HG02588 (cell line): ENCODE data around the gene NKAIN2.
"Not testable (repeated sequence)": the region's sequence is repeated elsewhere in the genome, so short reads cannot be mapped to it uniquely, and the experiment has no call there.

ENCODE experiments used
- ATAC-seq: cut with Tn5 transposase; IDR thresholded peaks from one replicate; pipeline ENCODE4 v1.9.1; 2021; ENCODE audit warnings: mild to moderate bottlenecking, moderate library complexity; ENCODE audit not compliant: unreplicated experiment

The NKAIN2 gene

DNA sequence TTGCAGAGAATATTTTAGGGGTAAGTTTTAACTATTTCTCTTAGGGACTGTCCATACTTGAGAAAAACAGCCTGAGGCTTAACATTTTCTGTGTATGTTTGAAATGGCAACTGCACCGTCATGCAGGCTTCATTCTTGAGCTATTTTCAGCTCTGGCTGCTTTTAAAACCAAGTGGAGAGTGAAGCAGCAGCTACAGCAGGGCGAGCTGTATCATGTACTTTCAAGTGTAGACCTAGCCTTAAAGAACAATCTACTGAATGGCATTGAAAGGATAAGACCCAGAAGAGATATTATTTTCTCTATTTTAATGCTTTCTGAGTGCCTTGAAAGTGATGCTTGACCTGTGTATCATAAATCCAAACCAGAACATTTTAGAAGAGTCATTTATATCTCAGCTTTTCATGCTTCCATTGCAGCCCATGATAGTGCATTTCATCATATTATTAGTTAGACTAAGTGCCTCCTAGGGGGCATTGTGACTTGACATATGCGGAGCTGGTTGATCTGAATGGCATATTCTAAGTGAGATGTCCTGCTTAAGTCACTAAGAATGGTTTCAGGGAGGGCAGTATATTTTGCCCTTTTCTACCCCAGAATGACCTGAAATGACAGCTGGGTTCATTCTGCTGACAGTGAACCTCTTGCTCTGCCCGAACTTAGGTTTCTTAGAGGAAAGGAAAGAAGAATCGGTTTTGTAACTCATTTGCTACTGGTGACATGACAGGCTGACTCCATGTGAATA lies 85.3 kb downstream of the NKAIN2 start:
- ATAC-seq, result no peak

DNA sequence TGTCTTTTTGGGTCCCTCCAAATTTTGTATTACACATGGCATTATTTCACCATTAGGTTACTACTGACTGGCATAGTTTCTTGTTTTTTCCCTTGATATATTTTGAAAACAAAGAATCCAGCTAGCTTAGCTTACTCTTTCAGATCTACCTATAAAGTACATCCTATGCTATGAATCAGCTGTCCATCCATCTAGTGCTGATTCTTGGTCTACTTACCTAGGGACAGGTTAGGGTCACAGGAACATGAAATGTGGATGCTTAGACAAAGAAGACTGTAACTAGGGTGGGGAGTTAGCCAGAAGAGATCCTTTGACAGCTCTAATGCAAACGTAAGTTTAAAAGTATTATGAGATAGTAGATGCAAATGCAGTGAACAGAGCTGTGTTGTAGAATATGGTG lies 91.7 kb downstream of the NKAIN2 start:
- no peak for ATAC-seq

DNA sequence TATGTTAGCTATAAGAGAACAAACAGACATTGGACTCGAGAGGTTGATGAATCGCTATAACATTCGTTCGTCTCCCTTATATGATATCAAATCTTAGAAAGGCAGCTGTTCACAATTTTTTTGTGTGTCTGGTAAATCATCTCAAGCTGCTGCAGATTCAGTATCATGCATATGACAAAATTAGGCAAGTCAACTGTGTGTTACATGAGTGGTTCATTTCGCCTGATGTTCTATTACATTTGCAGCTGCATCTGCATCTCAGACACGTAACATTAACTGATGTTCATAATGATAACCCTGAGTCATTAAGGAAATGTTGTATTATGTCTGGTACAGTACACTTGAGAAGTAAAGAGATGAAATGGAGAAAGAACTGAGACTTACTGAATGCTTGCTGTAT lies 92.1 kb downstream of the NKAIN2 start:
- no peak for ATAC-seq

DNA sequence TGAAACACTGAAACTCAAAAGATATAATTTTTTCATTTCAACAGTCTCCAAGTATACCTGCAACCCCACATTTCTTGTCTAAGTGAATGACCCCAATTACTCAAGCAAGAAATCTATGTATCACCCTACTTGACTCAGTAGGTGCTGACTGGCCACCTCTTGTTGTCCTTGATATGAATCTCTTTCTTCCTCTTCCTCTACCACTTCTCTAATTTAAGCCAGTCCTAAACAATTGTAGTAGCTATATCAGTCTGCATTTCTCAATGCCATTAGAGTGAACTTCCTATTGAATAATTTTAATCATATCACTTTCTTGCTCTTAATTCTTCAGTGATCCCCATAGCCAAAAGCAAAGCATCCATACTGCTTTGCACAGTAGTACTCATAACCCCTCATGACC lies 93.2 kb downstream of the NKAIN2 start:
- no peak for ATAC-seq

DNA sequence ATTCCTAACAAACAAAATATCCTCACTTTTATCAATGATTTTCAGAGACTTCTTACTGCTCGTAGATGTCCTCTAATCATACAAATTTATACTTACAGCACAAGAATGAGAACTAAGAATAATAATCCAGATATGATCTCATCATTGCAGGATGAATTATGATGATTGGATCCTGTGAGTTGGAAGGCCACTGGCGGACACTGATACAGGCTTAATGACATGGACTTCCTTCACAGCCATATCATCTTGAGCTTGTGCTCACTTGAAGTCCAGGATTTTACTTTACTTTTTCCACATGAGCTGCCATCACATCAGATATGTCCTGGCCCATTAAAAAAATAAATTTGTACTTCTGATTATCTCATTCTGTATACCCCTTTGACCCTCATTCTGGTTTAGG lies 94.3 kb downstream of the NKAIN2 start:
- ATAC-seq, result no peak

DNA sequence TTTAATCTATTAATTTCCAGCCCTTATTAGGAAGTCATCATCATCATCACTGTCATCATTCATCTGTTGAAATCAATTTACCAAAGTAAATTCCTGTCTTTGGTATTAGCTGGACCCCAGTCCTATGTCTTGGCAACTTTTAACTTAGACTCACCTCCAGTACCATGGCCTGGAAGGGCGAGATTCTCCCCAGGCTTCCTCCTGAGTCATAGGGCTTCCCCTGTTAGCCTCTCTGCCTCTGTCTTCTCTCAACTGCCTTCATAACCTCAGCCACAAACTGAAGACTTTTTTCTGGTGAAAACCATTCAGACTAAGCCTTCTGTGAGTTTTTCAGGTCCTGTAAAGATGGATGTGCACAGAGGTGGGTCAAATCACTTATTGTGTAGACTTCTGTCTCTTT lies 95.0 kb downstream of the NKAIN2 start:
- ATAC-seq, result peak; percentile 67

DNA sequence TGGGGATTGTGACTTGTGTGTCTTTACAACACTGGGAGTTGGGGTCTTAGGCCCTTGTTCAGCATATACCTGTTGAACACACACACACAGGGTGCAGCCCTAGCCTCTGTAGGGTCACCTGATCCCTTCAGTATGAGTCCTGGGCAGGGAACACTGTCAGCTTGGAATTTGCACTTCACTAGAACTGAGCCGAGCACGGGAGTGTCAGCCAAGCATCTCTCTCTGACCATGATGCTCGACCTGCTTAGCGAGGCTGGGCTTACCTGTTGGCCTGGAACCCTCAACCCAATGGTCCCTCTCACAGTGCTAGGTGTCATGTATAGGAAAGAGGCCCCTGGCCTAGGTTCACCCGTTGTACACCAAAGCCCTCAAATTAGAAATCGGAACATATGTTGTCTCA lies 96.1 kb downstream of the NKAIN2 start:
- ATAC-seq, result no peak

DNA sequence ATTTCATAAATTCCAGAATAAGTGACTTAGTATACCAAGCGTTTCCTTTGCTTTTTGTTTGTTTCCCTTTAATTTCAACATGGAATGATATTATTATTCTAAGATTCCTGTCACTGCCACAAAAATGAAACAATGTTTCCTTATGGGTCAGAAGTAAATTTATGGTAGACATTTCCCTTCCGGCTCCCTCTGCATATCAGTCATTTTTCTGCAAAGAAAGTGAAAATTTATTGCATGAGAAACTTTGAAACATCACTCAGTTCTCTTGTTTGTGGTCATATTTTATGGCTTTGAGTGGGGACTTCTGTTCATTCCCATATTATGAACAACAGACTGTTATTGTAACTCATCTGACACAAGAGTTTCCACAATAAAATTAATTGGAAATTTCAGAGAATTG lies 97.8 kb downstream of the NKAIN2 start:
- ATAC-seq, result no peak

DNA sequence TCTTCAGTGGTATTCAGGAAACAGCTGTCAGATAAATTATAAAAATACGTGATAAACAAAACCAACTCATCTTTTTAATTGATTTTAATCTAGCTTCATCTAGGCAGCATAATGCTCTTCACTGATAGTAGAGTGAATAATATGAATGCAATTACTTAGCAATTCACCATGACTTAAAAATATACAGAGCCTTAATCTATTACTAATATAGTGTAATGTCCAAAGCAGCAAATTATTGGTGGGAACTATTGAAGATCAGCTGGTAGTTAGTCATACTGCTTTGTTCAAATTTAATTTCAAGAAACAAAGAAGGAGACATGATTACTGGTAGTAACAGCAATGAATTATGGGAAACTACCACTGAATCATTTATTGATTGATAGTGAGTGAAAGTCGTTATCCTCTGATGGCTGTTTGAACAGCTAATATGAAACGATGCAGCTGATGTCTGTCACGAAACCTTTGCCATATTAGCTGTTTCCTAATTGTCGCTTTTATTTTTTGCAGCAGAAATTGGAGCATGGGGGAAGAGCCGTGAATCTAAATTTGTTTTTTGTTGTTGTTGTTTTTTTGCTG lies 99.2 kb downstream of the NKAIN2 start:
- no peak for ATAC-seq

DNA sequence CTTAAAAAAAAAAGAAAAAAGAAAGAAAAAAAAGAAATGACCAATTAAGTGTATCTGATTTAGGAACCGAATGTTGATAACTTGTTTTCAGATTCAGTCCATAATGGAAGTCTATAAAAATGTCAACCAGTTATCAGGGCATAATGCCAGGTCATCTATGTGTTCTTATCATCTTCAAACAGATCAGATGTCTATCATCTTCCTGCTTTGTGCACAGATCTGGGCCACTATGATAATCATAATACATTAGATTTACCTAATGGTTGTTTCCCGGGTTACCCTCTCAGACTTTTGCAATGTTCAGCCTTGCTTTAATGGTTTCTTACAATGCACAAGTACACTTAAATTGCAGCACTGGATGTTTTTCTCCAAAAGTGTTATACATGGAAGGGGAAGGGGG lies 100.6 kb downstream of the NKAIN2 start:
- ATAC-seq, result no peak

DNA sequence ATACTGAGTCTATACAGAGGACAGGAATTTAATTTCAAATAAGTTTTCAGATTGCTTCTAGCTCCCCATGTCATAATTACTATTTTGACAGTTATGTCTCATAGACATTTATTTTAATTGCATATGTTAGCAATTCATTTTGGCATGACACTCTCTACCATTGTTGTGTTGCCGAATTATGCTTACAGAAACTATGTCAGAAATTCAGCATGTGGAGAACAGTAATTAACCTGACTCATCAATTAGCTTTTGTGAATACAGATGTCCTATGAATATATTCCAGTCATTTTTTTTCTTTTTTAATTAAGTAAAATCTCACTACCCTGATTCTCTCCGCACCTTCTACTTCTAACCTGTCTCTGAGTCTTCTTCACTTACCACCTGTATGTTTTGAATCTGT lies 105.1 kb downstream of the NKAIN2 start:
- no peak for ATAC-seq

DNA sequence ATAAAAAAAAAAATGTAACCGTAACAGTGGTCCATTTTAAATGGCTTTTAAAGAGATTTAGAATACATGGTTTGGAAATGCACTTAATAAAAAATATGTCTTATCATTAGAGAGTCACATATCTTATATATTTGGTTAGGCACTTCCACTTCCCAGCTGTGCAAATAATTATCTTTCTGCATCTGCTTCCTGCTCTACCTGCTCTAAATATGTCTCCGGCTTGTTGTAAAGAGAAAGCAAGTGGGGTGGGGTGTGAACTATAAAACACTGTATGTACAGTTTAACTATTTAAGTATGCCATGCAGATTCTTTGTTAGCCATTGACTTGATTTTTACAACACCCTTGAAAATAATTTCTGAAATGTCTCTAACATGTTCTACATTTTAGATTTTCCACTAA lies 106.3 kb downstream of the NKAIN2 start:
- ATAC-seq, result no peak

DNA sequence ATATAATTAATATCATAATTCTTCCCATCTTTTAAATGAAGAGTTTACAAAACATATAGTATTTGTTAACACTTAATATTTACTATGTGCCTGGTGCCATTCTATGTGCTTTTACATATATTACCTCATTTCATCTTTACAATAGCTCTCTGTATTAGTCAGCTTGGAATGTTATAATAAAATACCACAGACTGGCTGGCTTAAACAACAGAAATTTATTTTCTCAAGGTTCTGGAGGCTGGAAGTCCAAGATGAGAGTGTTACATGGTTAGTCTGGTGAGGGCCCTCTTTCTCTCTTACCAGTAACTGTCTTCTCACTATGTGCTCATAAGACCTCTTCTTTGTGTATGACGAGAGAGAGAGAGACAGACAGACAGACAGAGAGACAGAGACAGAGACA lies 110.2 kb downstream of the NKAIN2 start:
- no peak for ATAC-seq

DNA sequence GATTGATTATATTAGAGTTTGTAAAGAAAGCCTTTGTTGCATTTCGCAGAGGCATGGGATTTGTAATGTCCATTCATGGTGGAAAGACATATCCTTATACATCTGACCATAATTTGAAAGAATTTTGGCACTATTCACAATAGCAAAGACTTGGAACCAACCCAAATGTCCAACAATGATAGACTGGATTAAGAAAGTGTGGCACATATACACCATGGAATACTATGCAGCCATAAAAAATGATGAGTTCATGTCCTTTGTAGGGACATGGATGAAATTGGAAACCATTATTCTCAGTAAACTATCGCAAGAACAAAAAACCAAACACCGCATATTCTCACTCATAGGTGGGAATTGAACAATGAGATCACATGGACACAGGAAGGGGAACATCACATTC lies 119.7 kb downstream of the NKAIN2 start:
- ATAC-seq, result not testable (repeated sequence)

DNA sequence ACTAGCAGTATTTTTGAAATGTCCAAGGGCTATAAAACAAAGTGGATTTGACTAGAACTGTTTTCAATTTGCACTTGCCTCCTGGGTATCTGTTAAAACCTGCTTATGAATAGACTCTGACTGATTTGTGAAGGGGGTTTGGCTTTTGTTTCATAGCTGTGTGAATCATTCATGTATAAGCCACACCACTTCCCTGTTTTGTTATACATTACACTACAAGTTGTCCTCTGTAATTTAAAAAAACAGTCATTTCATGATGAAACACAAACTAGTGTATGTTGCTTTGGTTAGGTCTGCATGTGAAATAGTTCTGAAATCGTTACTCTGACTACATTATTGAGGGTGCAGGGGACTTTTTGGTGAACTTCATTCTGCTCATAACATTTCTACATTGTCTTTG lies 121.7 kb downstream of the NKAIN2 start:
- ATAC-seq, result peak; percentile 97

DNA sequence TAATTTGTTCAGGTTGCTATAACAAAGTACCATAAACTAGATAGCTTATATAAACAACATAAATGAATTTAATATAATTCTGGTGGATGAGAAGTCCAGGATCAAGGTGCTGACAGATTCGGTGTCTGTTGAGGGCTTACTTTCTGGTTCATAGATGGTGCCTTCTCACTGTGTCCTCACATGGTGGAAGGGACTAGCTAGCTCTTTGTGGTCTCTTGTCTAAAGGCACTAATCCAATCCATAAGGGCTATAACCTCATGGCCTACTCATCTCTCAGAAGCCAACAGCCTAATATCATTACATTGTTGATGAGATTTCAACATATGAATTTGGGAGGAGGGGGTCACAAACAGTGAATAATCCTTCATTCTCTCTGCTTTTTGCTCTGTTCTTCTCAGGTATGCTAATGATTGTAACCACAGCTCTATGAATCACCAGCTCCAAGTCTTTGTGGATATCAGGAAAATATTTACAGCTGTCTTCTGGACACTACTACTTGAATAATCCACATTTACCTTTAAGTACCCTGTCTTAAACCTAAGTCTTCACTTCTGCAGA lies 122.3 kb downstream of the NKAIN2 start:
- ATAC-seq, result no peak

DNA sequence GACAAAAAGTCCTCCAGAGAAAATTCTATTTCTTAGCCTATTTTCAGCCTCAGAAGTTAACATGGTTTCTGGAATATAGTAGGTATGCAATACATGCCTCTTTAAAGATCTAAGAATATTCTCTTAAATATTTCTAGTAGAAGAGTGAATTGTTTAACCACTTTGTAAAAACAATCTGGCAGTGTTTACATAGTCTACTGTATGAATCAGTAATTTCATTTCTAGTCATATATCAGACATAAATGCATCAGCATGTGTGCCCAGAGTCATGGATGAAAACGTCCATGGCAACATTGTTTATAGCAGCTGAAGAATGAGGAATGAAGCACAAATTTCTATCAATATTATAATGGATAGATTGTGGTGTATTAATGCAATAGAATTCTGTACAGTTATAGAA lies 124.9 kb downstream of the NKAIN2 start:
- no peak for ATAC-seq

DNA sequence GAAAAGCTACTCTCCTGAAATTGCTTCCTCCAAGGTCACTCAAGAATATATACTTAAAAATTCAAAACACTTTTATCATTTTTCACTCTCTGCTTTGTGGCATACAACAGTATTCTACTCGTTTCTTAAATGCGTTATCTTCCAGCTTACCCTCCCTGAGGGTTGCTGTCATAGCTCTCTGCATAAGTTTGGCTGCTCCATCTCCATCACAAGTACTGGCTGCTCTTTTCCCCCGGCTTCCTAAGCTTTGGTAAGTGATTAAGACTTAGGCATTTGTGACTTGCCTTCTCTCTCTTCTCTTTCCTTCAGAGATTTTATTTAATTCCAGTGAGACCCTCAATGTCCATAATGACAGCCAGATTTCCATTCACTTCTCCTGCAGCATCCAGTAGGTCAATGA lies 128.3 kb downstream of the NKAIN2 start:
- ATAC-seq, result no peak

DNA sequence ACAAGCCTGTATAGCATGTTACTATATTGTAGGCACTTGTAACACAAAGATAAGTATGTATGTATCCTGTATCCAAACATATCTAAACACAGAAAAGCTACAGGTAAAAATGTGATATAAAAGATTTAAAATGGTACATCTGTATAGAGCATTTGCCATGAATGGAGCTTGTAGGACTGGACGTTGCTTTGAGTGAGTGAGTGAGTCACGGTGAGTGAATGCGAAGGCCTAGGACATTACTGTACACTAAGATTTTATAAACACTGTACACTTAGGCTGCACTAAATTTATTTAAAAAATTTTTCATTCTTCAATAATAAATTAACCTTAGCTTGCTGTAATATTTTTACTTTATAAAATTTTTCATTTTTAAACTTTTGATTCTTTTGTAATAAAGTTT lies 136.9 kb downstream of the NKAIN2 start:
- ATAC-seq, result no peak

DNA sequence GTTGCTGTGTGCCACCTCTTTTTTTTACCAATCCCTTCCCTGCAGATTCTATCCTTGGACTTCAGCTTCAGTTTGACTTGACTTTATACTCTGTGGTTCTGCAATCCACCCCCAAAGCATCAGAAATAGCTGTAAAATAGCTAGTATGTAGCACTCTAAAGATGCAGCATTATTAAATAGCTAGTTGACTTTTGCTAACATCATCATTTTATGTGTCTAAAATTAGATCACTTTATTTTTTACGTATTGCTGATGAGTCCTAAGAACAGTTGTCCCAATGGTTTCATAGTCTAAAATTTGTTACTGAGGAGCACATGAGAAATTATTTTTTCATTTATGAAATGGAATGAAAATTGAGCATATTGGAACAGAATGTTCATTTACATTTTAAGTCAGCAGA lies 138.2 kb downstream of the NKAIN2 start:
- no peak for ATAC-seq

DNA sequence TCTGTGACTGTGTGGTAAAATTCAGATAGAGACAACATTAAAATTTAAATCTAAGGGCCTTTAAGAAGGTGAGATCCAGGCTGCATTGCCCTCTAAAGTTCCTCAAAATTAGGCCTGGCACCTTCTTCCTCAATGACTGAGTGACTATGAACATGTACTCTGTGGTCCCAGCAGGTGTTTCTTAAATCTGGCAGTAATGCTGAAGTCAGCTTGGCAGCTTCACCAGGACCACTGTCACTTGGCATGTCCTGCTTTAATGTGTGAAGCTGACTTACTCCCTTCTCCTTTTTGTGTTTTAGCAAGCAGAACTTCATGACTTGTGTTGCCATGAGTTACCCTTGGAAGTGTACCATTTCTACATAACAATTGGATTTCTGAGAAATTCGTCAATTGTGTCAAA lies 141.7 kb downstream of the NKAIN2 start:
- ATAC-seq, result no peak

DNA sequence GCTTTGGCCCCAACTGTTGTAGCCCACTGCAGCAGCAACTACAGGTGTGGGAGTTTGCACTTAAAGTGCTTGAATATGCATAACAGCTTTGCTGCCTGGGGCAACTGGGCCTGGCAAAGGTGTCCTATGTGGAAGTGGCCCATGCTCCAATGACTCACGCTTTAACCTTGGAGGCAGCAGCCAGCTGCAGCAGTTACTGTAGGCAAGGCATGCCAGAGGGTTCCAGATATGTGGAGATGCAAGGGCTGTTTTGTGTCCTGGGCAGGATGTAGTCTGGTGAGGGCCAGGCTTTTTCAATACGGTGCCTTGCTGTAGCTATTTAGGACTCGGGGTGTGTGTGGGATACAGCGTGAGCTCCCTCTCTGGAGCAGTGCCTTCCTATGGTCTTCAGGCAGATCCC lies 150.3 kb downstream of the NKAIN2 start:
- no peak for ATAC-seq
